ENCODE data around the gene TAS2R41.

GRCh38 chr7:143433759-143434158 lies 43.9 kb upstream of the TAS2R41 start:
- TF ChIP-seq POLR2A (IDR thresholded peaks at IDR 0.05): no peak
- TF ChIP-seq, protein P1, sequence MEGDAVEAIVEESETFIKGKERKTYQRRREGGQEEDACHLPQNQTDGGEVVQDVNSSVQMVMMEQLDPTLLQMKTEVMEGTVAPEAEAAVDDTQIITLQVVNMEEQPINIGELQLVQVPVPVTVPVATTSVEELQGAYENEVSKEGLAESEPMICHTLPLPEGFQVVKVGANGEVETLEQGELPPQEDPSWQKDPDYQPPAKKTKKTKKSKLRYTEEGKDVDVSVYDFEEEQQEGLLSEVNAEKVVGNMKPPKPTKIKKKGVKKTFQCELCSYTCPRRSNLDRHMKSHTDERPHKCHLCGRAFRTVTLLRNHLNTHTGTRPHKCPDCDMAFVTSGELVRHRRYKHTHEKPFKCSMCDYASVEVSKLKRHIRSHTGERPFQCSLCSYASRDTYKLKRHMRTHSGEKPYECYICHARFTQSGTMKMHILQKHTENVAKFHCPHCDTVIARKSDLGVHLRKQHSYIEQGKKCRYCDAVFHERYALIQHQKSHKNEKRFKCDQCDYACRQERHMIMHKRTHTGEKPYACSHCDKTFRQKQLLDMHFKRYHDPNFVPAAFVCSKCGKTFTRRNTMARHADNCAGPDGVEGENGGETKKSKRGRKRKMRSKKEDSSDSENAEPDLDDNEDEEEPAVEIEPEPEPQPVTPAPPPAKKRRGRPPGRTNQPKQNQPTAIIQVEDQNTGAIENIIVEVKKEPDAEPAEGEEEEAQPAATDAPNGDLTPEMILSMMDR (IDR thresholded peaks at IDR 0.05): no peak

Data from body of pancreas (tissue), 4 donors.